Liver (tissue), 9 donors: ENCODE results near the gene DPRX. TPM values are rescaled to one million over a fixed set of nuclear protein-coding genes. Genes with fewer than 3 reads are reported as not detected.

Experiments used
- DNase-seq: peaks from one replicate; pipeline ENCODE4 v3.0.0-alpha.2; 2017; ENCODE audit warnings: low spot score
- H3K27ac ChIP-seq, 2 donors: one replicate each; pipeline ENCODE4 v1.7.0; 2013; ENCODE audit warnings: inconsistent platforms in 2 of 2, low read length in 2 of 2, control low read depth in 1 of 2, low read depth in 1 of 2, mild to moderate bottlenecking in 1 of 2
- H3K27me3 ChIP-seq, 4 donors: one replicate each; pipeline versions ENCODE4 v1.6.1 to v1.7.0; 2013; ENCODE audit warnings: low read length in 3 of 4, inconsistent platforms in 1 of 4, mild to moderate bottlenecking in 1 of 4, moderate library complexity in 1 of 4; ENCODE audit not compliant: control insufficient read depth in 4 of 4, insufficient read depth in 4 of 4
- H3K36me3 ChIP-seq, 4 donors: one replicate each; pipeline versions ENCODE4 v1.6.1 to v1.7.0; 2013; ENCODE audit warnings: low read length in 3 of 4, mild to moderate bottlenecking in 3 of 4, low read depth in 1 of 4, moderate library complexity in 1 of 4; ENCODE audit not compliant: control insufficient read depth in 4 of 4, insufficient read depth in 3 of 4
- H3K4me1 ChIP-seq, 4 donors: one replicate each; pipeline versions ENCODE4 v1.6.1 to v1.7.0; 2013; ENCODE audit warnings: low read length in 3 of 4, mild to moderate bottlenecking in 3 of 4, moderate library complexity in 1 of 4; ENCODE audit not compliant: control insufficient read depth in 4 of 4, insufficient read depth in 4 of 4
- H3K4me3 ChIP-seq, 3 donors: one replicate each; pipeline versions ENCODE4 v1.6.1 to v1.7.0; 2013; ENCODE audit warnings: low read length in 3 of 3, control low read depth in 1 of 3, low read depth in 1 of 3, mild to moderate bottlenecking in 1 of 3
- H3K9ac ChIP-seq, 2 donors: one replicate each; pipeline ENCODE4 v1.7.0; 2013; ENCODE audit warnings: low read length in 2 of 2, mild to moderate bottlenecking in 2 of 2, moderate library complexity in 2 of 2, control low read depth in 1 of 2, low read depth in 1 of 2
- H3K9me3 ChIP-seq, 4 donors: one replicate each; pipeline versions ENCODE4 v1.6.1 to v1.7.0; 2013; ENCODE audit warnings: low read length in 3 of 4; ENCODE audit not compliant: control insufficient read depth in 4 of 4
- FOXA2 ChIP-seq: IDR thresholded peaks from 2 replicates; pipeline ENCODE4 v1.6.1; 2016; ENCODE audit warnings: antibody characterized with exemption
- GABPA ChIP-seq, 2 donors: IDR thresholded peaks in 1 of 2; conservative IDR thresholded peaks in 1 of 2; 2 replicates each; pipeline ENCODE4 v1.6.1; 2016; ENCODE audit warnings: antibody characterized with exemption in 2 of 2, mild to moderate bottlenecking in 1 of 2, moderate library complexity in 1 of 2
- MAX ChIP-seq: IDR thresholded peaks from 2 replicates; pipeline ENCODE4 v1.6.1; 2016; ENCODE audit warnings: antibody characterized with exemption
- NR2F2 ChIP-seq: IDR thresholded peaks from 2 replicates; pipeline ENCODE4 v1.6.1; 2016; ENCODE audit warnings: antibody characterized with exemption
- REST ChIP-seq: IDR thresholded peaks from 2 replicates; pipeline ENCODE4 v1.6.1; 2016; ENCODE audit warnings: antibody characterized with exemption, mild to moderate bottlenecking
- RXRA ChIP-seq, 2 donors: IDR thresholded peaks; 2 replicates each; pipeline ENCODE4 v1.6.1; 2017 to 2018; ENCODE audit warnings: antibody characterized with exemption in 2 of 2, mild to moderate bottlenecking in 1 of 2
- SP1 ChIP-seq: IDR thresholded peaks from 2 replicates; pipeline ENCODE4 v1.6.1; 2018; ENCODE audit warnings: antibody characterized with exemption, mild to moderate bottlenecking
- TAF1 ChIP-seq: conservative IDR thresholded peaks from 2 replicates; pipeline ENCODE4 v1.6.1; 2016; ENCODE audit warnings: antibody characterized with exemption, mild to moderate bottlenecking
- YY1 ChIP-seq: IDR thresholded peaks from 2 replicates; pipeline ENCODE4 v1.6.1; 2016; ENCODE audit warnings: antibody characterized with exemption, mild to moderate bottlenecking
- WGBS: extraction: QIAGEN DNeasy Blood & Tissue Kit; methylation state at CpG from one replicate; pipeline ENCODE4 v1.1.7; 2013; 5-methylcytosine and 5-hydroxymethylcytosine counted together
- polyA plus RNA-seq, 2 donors: library from polyadenylated mRNA; stranded (reverse) in 1 of 2; unstranded in 1 of 2; fragments of 200-250 nt in 1 of 2; fragments of >200 nt in 1 of 2; fragmentation: Nextera tagmentation in 1 of 2; extraction: Ambion mirVana in 1 of 2; gene quantifications; one replicate each; pipeline versions ENCODE4 v1.2.1 to v1.2.3, GENCODE V29; 2013 to 2015
- total RNA-seq, 2 donors: library from RNA; depleted of rRNA; stranded (reverse); fragments of >200 nt; gene quantifications; one replicate each; pipeline ENCODE4 v1.2.3, GENCODE V29; 2014
- TF ChIP-seq, protein P1 (sequence below): IDR thresholded peaks from 2 replicates; pipeline ENCODE4 v1.6.1; 2016; ENCODE audit warnings: antibody characterized with exemption
- TF ChIP-seq, protein P2 (sequence below): fragments of 150-350 bp; IDR thresholded peaks from 2 replicates; pipeline ENCODE4 v1.5.1; 2017; ENCODE audit warnings: improper control_type of control experiment, low read depth, low read length; ENCODE audit not compliant: missing input control
- donor health status: healthy.
- donor health status: healthy.
- donor health status: healthy.
- donor health status: healthy.
- donor health status: healthy.

Gene DPRX
- total and polyA plus RNA-seq, 4 donors = not detected

- Histone ChIP-seq H3K4me3 (no peak overlapping the region), H3K27ac (no peak overlapping the region), H3K27me3 (peaks cover 0 to 3% (median 0%) of the 10 kb centered on the region in 4 donors), H3K9me3 (peaks cover 0 to 4% (median 1%) of the 10 kb centered on the region in 4 donors), H3K36me3 (no peaks in the 10 kb centered on the region), H3K9ac (no peak overlapping the region), H3K4me1 (no peaks in the 10 kb centered on the region)
- DNase-seq = no peak
- no peak for TF ChIP-seq GABPA (IDR thresholded peaks at IDR 0.05 in 1 of 2, conservative IDR thresholded peaks at IDR 0.05 in 1 of 2)
- TF ChIP-seq MAX = no peak
- TF ChIP-seq, protein P1, sequence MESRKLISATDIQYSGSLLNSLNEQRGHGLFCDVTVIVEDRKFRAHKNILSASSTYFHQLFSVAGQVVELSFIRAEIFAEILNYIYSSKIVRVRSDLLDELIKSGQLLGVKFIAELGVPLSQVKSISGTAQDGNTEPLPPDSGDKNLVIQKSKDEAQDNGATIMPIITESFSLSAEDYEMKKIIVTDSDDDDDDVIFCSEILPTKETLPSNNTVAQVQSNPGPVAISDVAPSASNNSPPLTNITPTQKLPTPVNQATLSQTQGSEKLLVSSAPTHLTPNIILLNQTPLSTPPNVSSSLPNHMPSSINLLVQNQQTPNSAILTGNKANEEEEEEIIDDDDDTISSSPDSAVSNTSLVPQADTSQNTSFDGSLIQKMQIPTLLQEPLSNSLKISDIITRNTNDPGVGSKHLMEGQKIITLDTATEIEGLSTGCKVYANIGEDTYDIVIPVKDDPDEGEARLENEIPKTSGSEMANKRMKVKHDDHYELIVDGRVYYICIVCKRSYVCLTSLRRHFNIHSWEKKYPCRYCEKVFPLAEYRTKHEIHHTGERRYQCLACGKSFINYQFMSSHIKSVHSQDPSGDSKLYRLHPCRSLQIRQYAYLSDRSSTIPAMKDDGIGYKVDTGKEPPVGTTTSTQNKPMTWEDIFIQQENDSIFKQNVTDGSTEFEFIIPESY = no peak
- no peak for TF ChIP-seq NR2F2
- TF ChIP-seq TAF1 = no peak
- TF ChIP-seq YY1 = no peak
- no peak for TF ChIP-seq SP1
- TF ChIP-seq REST = no peak
- TF ChIP-seq, protein P2, sequence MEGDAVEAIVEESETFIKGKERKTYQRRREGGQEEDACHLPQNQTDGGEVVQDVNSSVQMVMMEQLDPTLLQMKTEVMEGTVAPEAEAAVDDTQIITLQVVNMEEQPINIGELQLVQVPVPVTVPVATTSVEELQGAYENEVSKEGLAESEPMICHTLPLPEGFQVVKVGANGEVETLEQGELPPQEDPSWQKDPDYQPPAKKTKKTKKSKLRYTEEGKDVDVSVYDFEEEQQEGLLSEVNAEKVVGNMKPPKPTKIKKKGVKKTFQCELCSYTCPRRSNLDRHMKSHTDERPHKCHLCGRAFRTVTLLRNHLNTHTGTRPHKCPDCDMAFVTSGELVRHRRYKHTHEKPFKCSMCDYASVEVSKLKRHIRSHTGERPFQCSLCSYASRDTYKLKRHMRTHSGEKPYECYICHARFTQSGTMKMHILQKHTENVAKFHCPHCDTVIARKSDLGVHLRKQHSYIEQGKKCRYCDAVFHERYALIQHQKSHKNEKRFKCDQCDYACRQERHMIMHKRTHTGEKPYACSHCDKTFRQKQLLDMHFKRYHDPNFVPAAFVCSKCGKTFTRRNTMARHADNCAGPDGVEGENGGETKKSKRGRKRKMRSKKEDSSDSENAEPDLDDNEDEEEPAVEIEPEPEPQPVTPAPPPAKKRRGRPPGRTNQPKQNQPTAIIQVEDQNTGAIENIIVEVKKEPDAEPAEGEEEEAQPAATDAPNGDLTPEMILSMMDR = no peak
- no peak for TF ChIP-seq FOXA2
- TF ChIP-seq RXRA (IDR thresholded peaks at IDR 0.05) = no peak
- WGBS = 75% methylated on average over 12 of the region's 12 CpGs
Measured at GRCh38 chr19:53608381-53608780, 23.4 kb upstream of the DPRX start.

DNA sequence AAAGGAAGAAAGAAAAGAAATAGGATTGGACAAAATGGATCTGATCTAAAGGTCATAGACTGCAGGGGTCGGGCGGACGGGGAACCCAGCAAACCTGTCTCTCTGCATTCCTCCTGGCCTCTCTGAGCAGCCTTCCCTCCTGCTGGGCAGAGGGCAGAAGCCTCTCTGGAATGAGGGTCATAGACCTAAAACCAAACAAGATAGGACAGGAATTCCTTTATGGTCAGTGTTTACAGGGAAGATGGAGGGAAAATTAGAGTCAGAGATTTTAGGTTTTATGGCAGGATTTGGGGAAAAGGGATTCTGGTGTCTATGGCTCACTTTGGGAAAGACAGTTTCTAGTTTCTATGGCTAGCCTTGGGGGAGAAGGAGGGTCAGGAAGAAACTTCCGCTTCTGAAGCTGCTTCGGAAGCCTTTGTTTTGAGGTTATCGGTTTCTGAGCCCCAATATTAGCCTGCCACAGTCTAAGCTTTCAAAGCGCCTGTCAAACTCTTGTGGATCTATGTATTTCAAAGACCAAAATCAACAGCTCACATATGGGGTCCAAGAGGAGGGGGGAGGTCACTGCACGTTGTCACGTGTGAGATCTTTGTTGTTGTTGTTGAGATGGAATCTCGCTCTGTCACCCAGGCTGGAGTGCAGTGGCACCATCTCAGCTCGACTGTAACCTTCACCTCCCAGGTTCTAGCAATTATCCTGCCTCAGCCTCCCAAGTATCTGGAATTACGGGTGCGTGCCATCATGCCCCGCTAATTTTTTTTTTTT is 18.9 kb upstream of the DPRX start:
- no peak overlapping the region for H3K9ac ChIP-seq
- no peak overlapping the region for H3K4me3 ChIP-seq
- no peaks in the 10 kb centered on the region for H3K27me3 ChIP-seq
- no peak for DNase-seq
- no peaks in the 10 kb centered on the region for H3K36me3 ChIP-seq
- peaks cover 0 to 4% (median 1%) of the 10 kb centered on the region in 4 donors for H3K9me3 ChIP-seq
- 46% methylated on average over 14 of the region's 14 CpGs for WGBS
- H3K4me1 ChIP-seq = no peaks in the 10 kb centered on the region
- TF ChIP-seq SP1 = peak; percentile 30
- TF ChIP-seq, protein P2 = no peak
- TF ChIP-seq RXRA (IDR thresholded peaks at IDR 0.05) = no peak
- no peak overlapping the region for H3K27ac ChIP-seq
